IMR-90 (cell line): ENCODE data around the gene GPC6.

ENCODE experiments used
- BHLHE40 ChIP-seq: fragments of 150-350 bp; IDR thresholded peaks from 2 replicates; pipeline ENCODE4 v1.6.1; 2016; ENCODE audit warnings: mild to moderate bottlenecking, low read depth, low read length
- CEBPB ChIP-seq: IDR thresholded peaks from 2 replicates; pipeline ENCODE4 v1.6.1; 2012; ENCODE audit warnings: low read depth, low read length, improper control_type of control experiment
- CHD1 ChIP-seq: IDR thresholded peaks from 2 replicates; pipeline ENCODE4 v1.6.1; 2012; ENCODE audit warnings: low read depth, low read length, improper control_type of control experiment
- MAFK ChIP-seq: IDR thresholded peaks from 2 replicates; pipeline ENCODE4 v1.6.1; 2012; ENCODE audit warnings: low read depth, low read length, improper control_type of control experiment
- MXI1 ChIP-seq: IDR thresholded peaks from 2 replicates; pipeline ENCODE4 v1.6.1; 2012; ENCODE audit warnings: low read depth, mild to moderate bottlenecking, low read length, moderate library complexity, borderline replicate concordance
- POLR2A ChIP-seq: IDR thresholded peaks from 2 replicates; pipeline ENCODE4 v1.6.1; 2012; ENCODE audit warnings: mild to moderate bottlenecking, low read depth, low read length
- RAD21 ChIP-seq: IDR thresholded peaks from 2 replicates; pipeline ENCODE4 v1.6.1; 2012; ENCODE audit warnings: low read length, improper control_type of control experiment
- RCOR1 ChIP-seq: IDR thresholded peaks from 2 replicates; pipeline ENCODE4 v1.6.1; 2012; ENCODE audit warnings: mild to moderate bottlenecking, low read length, improper control_type of control experiment; ENCODE audit not compliant: insufficient replicate concordance
- RFX5 ChIP-seq: IDR thresholded peaks from 2 replicates; pipeline ENCODE4 v1.8.0; 2012; ENCODE audit warnings: low read depth, mild to moderate bottlenecking, low read length, moderate library complexity
- SMC3 ChIP-seq: fragments of 150-350 bp; IDR thresholded peaks from 2 replicates; pipeline ENCODE4 v1.6.1; 2016; ENCODE audit warnings: low read depth, mild to moderate bottlenecking, antibody characterized with exemption, low read length, moderate library complexity
- TF ChIP-seq, protein P1 (sequence below): conservative IDR thresholded peaks from 2 replicates; pipeline ENCODE4 v1.5.1; 2012; ENCODE audit warnings: mild to moderate bottlenecking, low read depth, low read length, improper control_type of control experiment
- TF ChIP-seq, protein P2 (sequence below): fragments of 150-350 bp; IDR thresholded peaks from 2 replicates; pipeline ENCODE4 v1.6.1; 2016; ENCODE audit warnings: low read depth, mild to moderate bottlenecking, low read length, moderate library complexity, borderline replicate concordance
- TF ChIP-seq, protein P3 (sequence below): fragments of 150-350 bp; IDR thresholded peaks from 2 replicates; pipeline ENCODE4 v1.6.1; 2017; ENCODE audit warnings: mild to moderate bottlenecking, antibody characterized with exemption, low read length, low read depth

DNA sequence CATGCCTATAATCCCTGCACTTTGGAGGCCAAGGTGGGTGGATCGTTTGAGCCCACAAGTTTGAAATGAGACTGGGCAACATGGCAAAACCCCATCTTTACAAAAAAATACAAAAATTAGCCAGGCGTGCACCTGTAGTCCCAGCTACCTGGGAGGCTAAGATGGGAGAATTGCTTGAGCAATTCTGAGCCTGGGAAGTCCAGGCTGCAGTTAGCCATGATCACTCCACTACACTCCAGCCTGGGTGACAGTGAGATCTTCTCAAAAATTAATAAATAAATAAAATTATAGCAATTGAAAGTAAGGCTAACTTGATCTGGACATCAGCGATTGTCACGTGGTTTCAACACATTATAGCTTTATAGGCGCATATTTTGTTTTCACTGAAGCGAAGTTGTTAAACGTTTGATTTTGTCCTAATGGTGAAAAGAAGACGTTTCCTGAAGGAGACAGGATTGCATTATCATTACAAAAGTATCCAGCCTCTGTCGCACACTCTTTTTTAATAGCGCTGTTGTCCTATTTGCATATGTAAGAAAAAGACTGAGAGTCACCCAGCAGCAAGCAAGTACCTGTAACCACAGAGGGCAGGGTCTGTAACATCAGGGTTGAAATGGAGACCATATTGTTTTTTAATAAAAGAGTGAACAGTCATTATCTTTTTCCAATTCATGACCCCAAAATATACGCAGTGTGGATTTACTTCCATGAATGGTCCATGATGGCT lies 917.2 kb downstream of the GPC6 start:
- TF ChIP-seq, protein P1, sequence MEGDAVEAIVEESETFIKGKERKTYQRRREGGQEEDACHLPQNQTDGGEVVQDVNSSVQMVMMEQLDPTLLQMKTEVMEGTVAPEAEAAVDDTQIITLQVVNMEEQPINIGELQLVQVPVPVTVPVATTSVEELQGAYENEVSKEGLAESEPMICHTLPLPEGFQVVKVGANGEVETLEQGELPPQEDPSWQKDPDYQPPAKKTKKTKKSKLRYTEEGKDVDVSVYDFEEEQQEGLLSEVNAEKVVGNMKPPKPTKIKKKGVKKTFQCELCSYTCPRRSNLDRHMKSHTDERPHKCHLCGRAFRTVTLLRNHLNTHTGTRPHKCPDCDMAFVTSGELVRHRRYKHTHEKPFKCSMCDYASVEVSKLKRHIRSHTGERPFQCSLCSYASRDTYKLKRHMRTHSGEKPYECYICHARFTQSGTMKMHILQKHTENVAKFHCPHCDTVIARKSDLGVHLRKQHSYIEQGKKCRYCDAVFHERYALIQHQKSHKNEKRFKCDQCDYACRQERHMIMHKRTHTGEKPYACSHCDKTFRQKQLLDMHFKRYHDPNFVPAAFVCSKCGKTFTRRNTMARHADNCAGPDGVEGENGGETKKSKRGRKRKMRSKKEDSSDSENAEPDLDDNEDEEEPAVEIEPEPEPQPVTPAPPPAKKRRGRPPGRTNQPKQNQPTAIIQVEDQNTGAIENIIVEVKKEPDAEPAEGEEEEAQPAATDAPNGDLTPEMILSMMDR, result no peak
- TF ChIP-seq CEBPB, result no peak
- TF ChIP-seq, protein P2, sequence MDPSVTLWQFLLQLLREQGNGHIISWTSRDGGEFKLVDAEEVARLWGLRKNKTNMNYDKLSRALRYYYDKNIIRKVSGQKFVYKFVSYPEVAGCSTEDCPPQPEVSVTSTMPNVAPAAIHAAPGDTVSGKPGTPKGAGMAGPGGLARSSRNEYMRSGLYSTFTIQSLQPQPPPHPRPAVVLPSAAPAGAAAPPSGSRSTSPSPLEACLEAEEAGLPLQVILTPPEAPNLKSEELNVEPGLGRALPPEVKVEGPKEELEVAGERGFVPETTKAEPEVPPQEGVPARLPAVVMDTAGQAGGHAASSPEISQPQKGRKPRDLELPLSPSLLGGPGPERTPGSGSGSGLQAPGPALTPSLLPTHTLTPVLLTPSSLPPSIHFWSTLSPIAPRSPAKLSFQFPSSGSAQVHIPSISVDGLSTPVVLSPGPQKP, result no peak
- TF ChIP-seq POLR2A, result no peak
- no peak for TF ChIP-seq RAD21
- no peak for TF ChIP-seq SMC3
- TF ChIP-seq, protein P3, sequence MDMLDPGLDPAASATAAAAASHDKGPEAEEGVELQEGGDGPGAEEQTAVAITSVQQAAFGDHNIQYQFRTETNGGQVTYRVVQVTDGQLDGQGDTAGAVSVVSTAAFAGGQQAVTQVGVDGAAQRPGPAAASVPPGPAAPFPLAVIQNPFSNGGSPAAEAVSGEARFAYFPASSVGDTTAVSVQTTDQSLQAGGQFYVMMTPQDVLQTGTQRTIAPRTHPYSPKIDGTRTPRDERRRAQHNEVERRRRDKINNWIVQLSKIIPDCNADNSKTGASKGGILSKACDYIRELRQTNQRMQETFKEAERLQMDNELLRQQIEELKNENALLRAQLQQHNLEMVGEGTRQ, result no peak
- TF ChIP-seq RFX5, result no peak
- TF ChIP-seq RCOR1, result no peak
- no peak for TF ChIP-seq BHLHE40
- TF ChIP-seq MXI1, result no peak
- no peak for TF ChIP-seq MAFK
- no peak for TF ChIP-seq CHD1
